HG02852 (cell line): ENCODE measurements around the gene HHAT.
"Not testable (repeated sequence)": the region's sequence is repeated elsewhere in the genome, so short reads cannot be mapped to it uniquely, and the experiment has no call there.

Experiments
- ATAC-seq: cut with Tn5 transposase; IDR thresholded peaks from one replicate; pipeline ENCODE4 v1.9.1; 2021; ENCODE audit warnings: mild to moderate bottlenecking, moderate library complexity; ENCODE audit not compliant: unreplicated experiment

Gene HHAT

GRCh38 chr1:210627755-210628154 is 299.1 kb downstream of the HHAT start:
- ATAC-seq = no peak

DNA sequence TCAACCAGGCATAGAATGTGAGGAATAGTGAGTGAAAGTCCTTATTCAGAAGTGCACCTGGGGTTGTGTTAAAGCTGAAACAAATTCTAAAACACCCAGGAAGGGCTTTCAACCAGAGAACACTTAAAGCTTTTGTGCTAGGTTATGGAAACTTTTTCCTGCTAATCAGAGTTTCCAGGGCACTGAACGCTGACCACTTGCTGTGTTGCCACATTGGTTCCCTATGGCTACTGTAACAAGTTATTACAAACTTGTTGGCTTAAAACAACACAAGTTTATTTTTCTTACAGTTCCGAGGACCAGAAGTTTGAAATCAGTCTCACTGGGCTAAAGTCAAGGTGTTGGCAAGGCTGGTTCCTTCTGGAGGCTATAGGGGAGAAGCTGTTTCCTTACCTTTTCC is 300.6 kb downstream of the HHAT start:
- ATAC-seq = no peak

GRCh38 chr1:210631399-210631798 is 302.7 kb downstream of the HHAT start:
- ATAC-seq = no peak

DNA sequence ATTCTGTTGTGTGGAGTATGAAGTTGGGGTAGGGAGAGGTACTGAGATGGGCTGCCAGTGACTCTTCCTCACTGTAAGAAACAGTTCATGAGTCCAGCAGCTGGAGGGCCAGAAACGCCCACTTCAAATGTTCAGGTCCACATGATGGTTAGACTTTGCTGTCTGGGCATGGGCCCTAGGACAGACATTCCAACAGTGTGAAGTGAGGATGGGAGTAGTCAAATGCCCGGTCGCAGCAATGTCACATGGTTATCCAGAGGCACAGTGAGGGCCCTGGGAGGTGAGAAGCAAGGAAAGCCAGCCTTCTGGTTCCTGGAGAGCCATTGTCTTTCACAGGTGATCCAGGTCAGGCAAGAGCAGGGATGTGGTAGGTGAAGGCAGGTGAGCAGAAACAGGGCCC is 304.4 kb downstream of the HHAT start:
- no peak for ATAC-seq

DNA sequence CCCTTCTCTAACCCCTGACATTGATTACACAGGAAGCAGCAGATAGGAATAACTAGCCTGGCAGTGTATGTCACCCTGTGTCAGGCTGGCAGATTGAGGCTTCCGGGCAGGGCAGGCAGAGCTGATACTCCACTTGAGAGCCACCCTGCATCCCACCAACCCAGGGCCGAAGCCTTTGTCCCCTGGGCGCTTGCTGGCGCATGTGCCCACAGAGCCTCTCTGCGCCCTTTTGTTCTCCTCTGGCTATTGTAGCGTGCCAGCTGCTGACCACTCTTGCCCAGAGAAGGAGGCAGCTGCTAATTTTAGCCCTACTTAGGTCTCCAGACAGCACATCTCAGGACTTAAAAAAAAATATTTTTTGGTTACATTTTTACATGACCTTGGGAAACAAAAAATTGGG is 304.9 kb downstream of the HHAT start:
- no peak for ATAC-seq

GRCh38 chr1:210635108-210635507 is 306.4 kb downstream of the HHAT start:
- no peak for ATAC-seq

- ATAC-seq = no peak
Observed at GRCh38 chr1:210641582-210641981, 312.9 kb downstream of the HHAT start.

- no peak for ATAC-seq
Observed at GRCh38 chr1:210645582-210646257, 317.0 kb downstream of the HHAT start.

GRCh38 chr1:210646258-210646616 is 317.5 kb downstream of the HHAT start:
- ATAC-seq = no peak

GRCh38 chr1:210647406-210648333 is 319.0 kb downstream of the HHAT start:
- no peak for ATAC-seq

GRCh38 chr1:210648588-210649269 is 320.0 kb downstream of the HHAT start:
- no peak for ATAC-seq

GRCh38 chr1:210650403-210650802 is 321.7 kb downstream of the HHAT start:
- ATAC-seq = no peak

GRCh38 chr1:210652329-210652954 is 323.7 kb downstream of the HHAT start:
- ATAC-seq = no peak

DNA sequence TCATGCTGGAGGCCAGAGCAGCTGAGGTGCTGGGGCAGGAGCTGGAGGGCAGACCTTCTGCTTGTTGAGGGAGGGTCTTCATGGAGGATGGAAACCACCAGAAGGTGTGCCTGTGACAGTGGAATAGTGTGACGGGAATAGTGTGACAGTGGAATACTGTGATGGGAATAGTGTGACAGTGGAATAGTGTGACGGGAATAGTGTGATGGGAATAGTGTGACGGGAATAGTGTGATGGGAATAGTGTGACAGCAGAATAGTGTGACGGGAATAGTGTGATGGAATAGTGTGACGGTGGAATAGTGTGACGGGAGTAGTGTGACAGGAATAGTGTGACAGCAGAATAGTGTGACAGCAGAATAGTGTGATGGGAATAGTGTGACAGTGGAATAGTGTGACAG is 325.1 kb downstream of the HHAT start:
- ATAC-seq = no peak

GRCh38 chr1:210654176-210654981 is 325.7 kb downstream of the HHAT start:
- no peak for ATAC-seq

- ATAC-seq = no peak
Observed at GRCh38 chr1:210655511-210655910, 326.8 kb downstream of the HHAT start.

GRCh38 chr1:210657806-210658205 is 329.1 kb downstream of the HHAT start:
- ATAC-seq = no peak

DNA sequence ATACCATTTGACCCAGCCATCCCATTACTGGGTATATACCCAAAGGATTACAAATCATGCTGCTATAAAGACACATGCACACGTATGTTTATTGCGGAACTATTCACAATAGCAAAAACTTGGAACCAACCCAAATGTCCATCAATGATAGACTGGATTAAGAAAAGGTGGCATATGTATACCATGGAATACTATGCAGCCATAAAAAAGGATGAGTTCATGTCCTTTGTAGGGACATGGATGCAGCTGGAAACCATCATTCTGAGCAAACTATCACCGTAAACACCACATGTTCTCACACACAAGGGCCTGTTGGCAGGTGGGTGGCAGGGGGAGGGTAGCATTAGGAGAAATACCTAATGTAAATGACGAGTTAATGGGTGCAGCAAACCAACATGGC is 332.8 kb downstream of the HHAT start:
- ATAC-seq = not testable (repeated sequence)

GRCh38 chr1:210662291-210663050 is 333.8 kb downstream of the HHAT start:
- no peak for ATAC-seq
